HFFc6 (cell line): ENCODE measurements around the gene BRDT. TPM values are rescaled to one million over a fixed set of nuclear protein-coding genes. Genes with fewer than 3 reads are reported as not detected.

ENCODE experiments used
- DNase-seq: peaks from one replicate; pipeline ENCODE4 v3.0.0-alpha.2; 2018
- H3K27ac Mint-ChIP-seq: 2 replicates; pipeline ENCODE4 v1.8.0; 2020; ENCODE audit warnings: mild to moderate bottlenecking, mixed read lengths
- H3K27me3 Mint-ChIP-seq: 2 replicates; pipeline ENCODE4 v1.8.0; 2021; ENCODE audit warnings: mild to moderate bottlenecking, moderate library complexity, mixed read lengths; ENCODE audit not compliant: insufficient read depth
- H3K36me3 Mint-ChIP-seq: 2 replicates; pipeline ENCODE4 v1.8.0; 2021; ENCODE audit warnings: low read depth, mixed read lengths
- H3K4me1 Mint-ChIP-seq: 2 replicates; pipeline ENCODE4 v1.8.0; 2020; ENCODE audit warnings: low read depth, mixed read lengths
- H3K4me3 Mint-ChIP-seq: 2 replicates; pipeline ENCODE4 v1.8.0; 2020; ENCODE audit warnings: mild to moderate bottlenecking, moderate library complexity, mixed read lengths
- H3K9me3 Mint-ChIP-seq: 2 replicates; pipeline ENCODE4 v1.8.0; 2020; ENCODE audit warnings: mild to moderate bottlenecking, mixed read lengths
- total RNA-seq, 6 experiments: library from RNA; stranded (reverse); fragmentation: NEBNext Ultra II Directional; extraction: Animal tissue kit (Norgen Biotek cat#: 25700); gene quantifications; 2 replicates in 1 of 6; 3 replicates in 5 of 6; pipeline ENCODE4 v1.2.3, GENCODE V29; 2021
- TF ChIP-seq, protein P1 (sequence below): fragments of 200-600 bp; sonication (generic); IDR thresholded peaks from 2 replicates; pipeline ENCODE4 v1.5.0; 2021; ENCODE audit warnings: antibody characterized with exemption, mild to moderate bottlenecking

The BRDT gene
- total RNA-seq, 6 experiments from 2014 or later, result not detected

DNA sequence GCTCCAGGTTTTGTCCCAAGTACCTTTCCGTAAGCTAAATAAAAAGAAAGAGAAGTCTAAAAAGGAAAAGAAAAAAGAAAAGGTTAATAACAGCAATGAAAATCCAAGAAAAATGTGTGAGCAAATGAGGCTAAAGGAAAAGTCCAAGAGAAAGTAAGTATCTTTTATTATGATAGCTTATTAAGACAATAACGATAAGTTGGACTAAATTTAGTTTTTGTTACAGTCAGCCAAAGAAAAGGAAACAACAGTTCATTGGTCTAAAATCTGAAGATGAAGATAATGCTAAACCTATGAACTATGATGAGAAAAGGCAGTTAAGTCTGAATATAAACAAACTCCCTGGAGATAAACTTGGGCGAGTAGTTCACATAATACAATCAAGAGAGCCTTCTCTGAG is 31.5 kb downstream of the BRDT start:
- Mint-ChIP-seq H3K4me3 (no peak overlapping the region), H3K36me3 (no peaks in the 10 kb centered on the region), H3K27me3 (peaks cover 14% of the 10 kb centered on the region), H3K4me1 (peaks cover 7% of the 10 kb centered on the region; the same call in 1 of the 2 replicates), H3K27ac (no peak overlapping the region), H3K9me3 (no peaks in the 10 kb centered on the region)
- TF ChIP-seq, protein P1, sequence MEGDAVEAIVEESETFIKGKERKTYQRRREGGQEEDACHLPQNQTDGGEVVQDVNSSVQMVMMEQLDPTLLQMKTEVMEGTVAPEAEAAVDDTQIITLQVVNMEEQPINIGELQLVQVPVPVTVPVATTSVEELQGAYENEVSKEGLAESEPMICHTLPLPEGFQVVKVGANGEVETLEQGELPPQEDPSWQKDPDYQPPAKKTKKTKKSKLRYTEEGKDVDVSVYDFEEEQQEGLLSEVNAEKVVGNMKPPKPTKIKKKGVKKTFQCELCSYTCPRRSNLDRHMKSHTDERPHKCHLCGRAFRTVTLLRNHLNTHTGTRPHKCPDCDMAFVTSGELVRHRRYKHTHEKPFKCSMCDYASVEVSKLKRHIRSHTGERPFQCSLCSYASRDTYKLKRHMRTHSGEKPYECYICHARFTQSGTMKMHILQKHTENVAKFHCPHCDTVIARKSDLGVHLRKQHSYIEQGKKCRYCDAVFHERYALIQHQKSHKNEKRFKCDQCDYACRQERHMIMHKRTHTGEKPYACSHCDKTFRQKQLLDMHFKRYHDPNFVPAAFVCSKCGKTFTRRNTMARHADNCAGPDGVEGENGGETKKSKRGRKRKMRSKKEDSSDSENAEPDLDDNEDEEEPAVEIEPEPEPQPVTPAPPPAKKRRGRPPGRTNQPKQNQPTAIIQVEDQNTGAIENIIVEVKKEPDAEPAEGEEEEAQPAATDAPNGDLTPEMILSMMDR, result no peak
- no peak for DNase-seq

DNA sequence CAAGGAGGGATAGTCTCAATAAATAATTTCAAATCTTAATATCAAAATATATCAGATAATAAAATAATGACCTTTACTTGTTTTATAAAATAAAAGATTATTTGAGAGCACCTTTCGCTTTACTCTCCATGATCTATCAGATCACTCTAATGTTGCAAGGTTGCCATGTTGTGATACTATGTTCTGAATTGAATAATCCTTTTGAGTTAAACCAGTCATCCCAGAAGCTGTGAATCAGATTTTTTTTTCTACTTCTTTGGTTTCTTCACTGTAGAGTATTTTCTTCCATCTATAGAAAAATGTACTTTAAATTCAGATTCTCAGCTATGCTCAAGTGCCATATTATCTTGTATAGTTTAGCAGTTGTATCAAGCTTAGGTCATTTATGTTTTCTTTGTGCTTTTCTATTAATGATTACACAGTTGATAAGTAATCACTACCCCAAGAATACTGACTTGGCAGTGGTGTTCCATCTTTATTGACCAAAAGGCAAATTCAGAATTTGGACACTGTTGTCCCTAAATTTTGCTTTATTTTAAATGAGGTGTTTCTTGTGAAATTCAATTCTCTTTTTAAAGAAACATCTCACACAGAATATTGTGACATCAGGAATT is 32.9 kb downstream of the BRDT start:
- H3K27ac Mint-ChIP-seq, result no peak overlapping the region
- no peak overlapping the region for H3K4me3 Mint-ChIP-seq
- H3K27me3 Mint-ChIP-seq, result peaks cover 12% of the 10 kb centered on the region
- TF ChIP-seq, protein P1, result no peak
- H3K36me3 Mint-ChIP-seq, result no peaks in the 10 kb centered on the region
- H3K4me1 Mint-ChIP-seq, result peaks cover 7% of the 10 kb centered on the region; the same call in 1 of the 2 replicates
- no peaks in the 10 kb centered on the region for H3K9me3 Mint-ChIP-seq
- no peak for DNase-seq

DNA sequence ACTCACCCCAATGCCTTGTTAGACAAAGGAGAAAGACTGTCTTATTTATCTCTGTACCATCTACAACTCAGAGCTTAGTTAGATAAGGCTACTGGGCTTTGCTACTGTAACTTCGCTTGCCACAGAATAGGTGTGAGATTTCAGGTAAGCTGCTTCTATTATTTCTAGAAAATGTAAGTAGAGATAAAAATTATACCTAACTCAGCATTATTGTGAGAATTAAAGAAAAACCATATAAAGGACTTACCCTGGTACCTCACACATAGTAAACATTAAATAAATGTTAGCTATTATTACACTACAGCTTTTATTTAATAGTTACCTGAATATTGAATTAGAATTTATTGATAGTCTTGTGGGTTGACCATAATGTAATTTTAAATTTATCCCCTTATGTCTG is 44.1 kb downstream of the BRDT start:
- H3K27ac Mint-ChIP-seq, result no peak overlapping the region
- DNase-seq, result no peak
- no peak overlapping the region for H3K4me3 Mint-ChIP-seq
- TF ChIP-seq, protein P1, result no peak
- H3K36me3 Mint-ChIP-seq, result no peaks in the 10 kb centered on the region
- no peaks in the 10 kb centered on the region for H3K9me3 Mint-ChIP-seq
- no peaks in the 10 kb centered on the region; the same call in 1 of the 2 replicates for H3K27me3 Mint-ChIP-seq
- no peaks in the 10 kb centered on the region for H3K4me1 Mint-ChIP-seq

DNA sequence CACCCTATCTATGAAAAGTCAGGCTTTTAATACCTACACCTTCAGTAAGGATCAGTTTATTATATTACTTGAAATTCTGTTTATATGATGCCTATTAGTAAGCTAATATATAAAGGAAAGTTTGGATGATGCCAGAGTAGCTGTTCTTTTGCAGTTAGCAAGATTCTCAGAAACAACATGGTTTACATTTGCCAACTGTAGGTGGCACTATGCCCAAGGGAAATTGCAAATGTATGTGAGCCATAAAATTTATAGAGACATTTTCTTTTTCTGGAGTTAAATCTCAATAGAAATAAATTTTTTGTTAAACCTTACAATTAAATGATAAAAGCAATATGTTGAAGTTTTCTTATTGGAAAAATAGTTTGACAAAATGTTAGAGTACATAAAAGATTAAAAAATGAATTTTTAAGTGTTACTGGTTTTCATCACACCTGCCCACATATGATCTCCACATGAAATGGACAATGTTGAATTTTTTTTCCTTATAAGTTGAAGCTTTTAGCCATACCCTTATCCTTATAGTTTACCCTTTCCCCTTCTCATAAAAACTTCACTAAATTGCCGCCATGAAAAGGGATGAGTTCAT is 48.5 kb downstream of the BRDT start:
- H3K9me3 Mint-ChIP-seq, result no peaks in the 10 kb centered on the region
- TF ChIP-seq, protein P1, result peak; percentile 81
- H3K4me3 Mint-ChIP-seq, result no peak overlapping the region
- H3K27me3 Mint-ChIP-seq, result peaks cover 8% of the 10 kb centered on the region
- peak; percentile 51 for DNase-seq
- H3K36me3 Mint-ChIP-seq, result no peaks in the 10 kb centered on the region
- H3K27ac Mint-ChIP-seq, result no peak overlapping the region
- H3K4me1 Mint-ChIP-seq, result no peaks in the 10 kb centered on the region

DNA sequence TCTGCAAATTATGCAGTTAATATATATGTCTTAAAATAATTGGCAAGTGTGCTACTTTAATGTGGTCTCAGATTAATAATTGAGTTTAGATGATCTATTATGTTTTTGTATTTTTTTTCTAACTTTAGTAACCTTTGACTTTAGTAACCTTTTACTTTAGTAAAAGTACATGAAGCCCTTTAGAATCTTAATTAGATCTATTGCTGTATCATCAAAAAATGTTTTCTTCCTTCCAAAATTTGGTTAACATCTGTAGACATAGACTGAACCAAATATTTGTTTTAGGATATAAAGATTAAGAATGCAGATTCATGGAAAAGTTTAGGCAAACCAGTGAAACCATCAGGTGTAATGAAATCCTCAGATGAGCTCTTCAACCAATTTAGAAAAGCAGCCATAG is 54.9 kb downstream of the BRDT start:
- TF ChIP-seq, protein P1, result no peak
- Mint-ChIP-seq H3K9me3 (no peaks in the 10 kb centered on the region), H3K27ac (no peak overlapping the region), H3K4me3 (no peak overlapping the region), H3K36me3 (no peaks in the 10 kb centered on the region), H3K27me3 (peaks cover 11% of the 10 kb centered on the region), H3K4me1 (no peaks in the 10 kb centered on the region)
- DNase-seq, result no peak
